Kidney glomerular epithelial cell (primary cell): ENCODE data around the gene RAMP3.
"Not testable (repeated sequence)": the region's sequence is repeated elsewhere in the genome, so short reads cannot be mapped to it uniquely, and the experiment has no call there.

Source experiments
- DNase-seq: peaks from one replicate; lab custom pipeline; 2025; lab: John Stamatoyannopoulos, UW

Gene RAMP3

GRCh38 chr7:45157286-45157652 lies 322 bp upstream of the RAMP3 start:
- DNase-seq: no peak

- no peak for DNase-seq
Observed at GRCh38 chr7:45158471-45158870, 880 bp downstream of the RAMP3 start.

- DNase-seq: no peak
Observed at GRCh38 chr7:45159296-45159695, 1.7 kb downstream of the RAMP3 start.

GRCh38 chr7:45160417-45160881 lies 2.9 kb downstream of the RAMP3 start:
- DNase-seq: no peak

GRCh38 chr7:45161138-45161537 lies 3.5 kb downstream of the RAMP3 start:
- no peak for DNase-seq

GRCh38 chr7:45161842-45162241 lies 4.3 kb downstream of the RAMP3 start:
- no peak for DNase-seq

GRCh38 chr7:45162311-45162845 lies 4.8 kb downstream of the RAMP3 start:
- no peak for DNase-seq

- no peak for DNase-seq
Observed at GRCh38 chr7:45162943-45163691, 5.5 kb downstream of the RAMP3 start.

- DNase-seq: no peak
Observed at GRCh38 chr7:45163692-45164052, 6.1 kb downstream of the RAMP3 start.

- DNase-seq: not testable (repeated sequence)
Observed at GRCh38 chr7:45164271-45164670, 6.7 kb downstream of the RAMP3 start.

GRCh38 chr7:45165857-45166256 lies 8.3 kb downstream of the RAMP3 start:
- no peak for DNase-seq

- DNase-seq: no peak
Observed at GRCh38 chr7:45171946-45172345, 14.4 kb downstream of the RAMP3 start.

- DNase-seq: no peak
Observed at GRCh38 chr7:45173596-45174327, 16.2 kb downstream of the RAMP3 start.

GRCh38 chr7:45174328-45174610 lies 16.7 kb downstream of the RAMP3 start:
- no peak for DNase-seq

GRCh38 chr7:45174966-45175765 lies 17.6 kb downstream of the RAMP3 start:
- no peak for DNase-seq

- no peak for DNase-seq
Observed at GRCh38 chr7:45176091-45176490, 18.5 kb downstream of the RAMP3 start.

GRCh38 chr7:45176886-45177731 lies 19.5 kb downstream of the RAMP3 start:
- no peak for DNase-seq

- DNase-seq: no peak
Observed at GRCh38 chr7:45177801-45178200, 20.2 kb downstream of the RAMP3 start.

- DNase-seq: no peak
Observed at GRCh38 chr7:45178241-45179225, 20.9 kb downstream of the RAMP3 start.

- DNase-seq: no peak
Observed at GRCh38 chr7:45179666-45180065, 22.1 kb downstream of the RAMP3 start.
